Stimulated activated effector memory CD8-positive, alpha-beta T cell treated with anti-CD3 and anti-CD28 coated beads, Interleukin-12 subunit alpha, Interleukin-12 subunit beta, amount 100 ng/mL, for 72 hours (primary cell): ENCODE data around the gene ALX3.
"Not testable (repeated sequence)": the region's sequence is repeated elsewhere in the genome, so short reads cannot be mapped to it uniquely, and the experiment has no call there.

Experiments
- ATAC-seq: fragments of 150-1000 bp; cut with Tn5 transposase; 2 replicates; pipeline ENCODE4 v1.10.0; 2021
- DNase-seq, 2 donors: peaks; one replicate each; pipeline ENCODE4 v3.0.0; 2021 to 2022; ENCODE audit warnings: low spot score in 2 of 2
- H3K27ac Mint-ChIP-seq: one replicate; pipeline ENCODE4 v1.8.0; 2022; ENCODE audit warnings: mild to moderate bottlenecking, mixed read lengths
- H3K36me3 Mint-ChIP-seq: one replicate; pipeline ENCODE4 v1.8.0; 2022; ENCODE audit warnings: mild to moderate bottlenecking, mixed read lengths
- H3K4me1 Mint-ChIP-seq: one replicate; pipeline ENCODE4 v1.8.0; 2022; ENCODE audit warnings: mixed read lengths
- H3K4me3 Mint-ChIP-seq: one replicate; pipeline ENCODE4 v1.8.0; 2022; ENCODE audit warnings: mild to moderate bottlenecking, mixed read lengths
- H3K9me3 Mint-ChIP-seq: one replicate; pipeline ENCODE4 v1.8.0; 2022; ENCODE audit warnings: mixed read lengths

Gene ALX3

GRCh38 chr1:110082477-110082876, 12.0 kb upstream of the ALX3 start:
- H3K4me1 Mint-ChIP-seq = peaks cover 27% of the 10 kb centered on the region
- H3K36me3 Mint-ChIP-seq = no peaks in the 10 kb centered on the region
- no peak for ATAC-seq
- H3K4me3 Mint-ChIP-seq = no peak overlapping the region
- no peaks in the 10 kb centered on the region for H3K9me3 Mint-ChIP-seq
- no peak for DNase-seq
- H3K27ac Mint-ChIP-seq = no peak overlapping the region

- H3K27ac Mint-ChIP-seq = no peak overlapping the region
- no peaks in the 10 kb centered on the region for H3K36me3 Mint-ChIP-seq
- H3K9me3 Mint-ChIP-seq = no peaks in the 10 kb centered on the region
- no peak for ATAC-seq
- H3K4me1 Mint-ChIP-seq = peaks cover 18% of the 10 kb centered on the region
- no peak overlapping the region for H3K4me3 Mint-ChIP-seq
- DNase-seq = no peak
Observed at GRCh38 chr1:110081061-110081460, 10.6 kb upstream of the ALX3 start.

- H3K27ac Mint-ChIP-seq, DNase-seq, H3K36me3 Mint-ChIP-seq, ATAC-seq, H3K4me3 Mint-ChIP-seq, H3K9me3 Mint-ChIP-seq: not testable (repeated sequence)
- peaks cover 13% of the 10 kb centered on the region for H3K4me1 Mint-ChIP-seq
Observed at GRCh38 chr1:110079995-110080394, 9.5 kb upstream of the ALX3 start.

GRCh38 chr1:110076789-110077500, 6.5 kb upstream of the ALX3 start:
- Mint-ChIP-seq H3K27ac (no peak overlapping the region), H3K9me3 (no peaks in the 10 kb centered on the region), H3K36me3 (no peaks in the 10 kb centered on the region), H3K4me3 (no peak overlapping the region), H3K4me1 (no peaks in the 10 kb centered on the region)
- DNase-seq = no peak
- ATAC-seq = no peak

GRCh38 chr1:110074166-110074565, 3.7 kb upstream of the ALX3 start:
- Mint-ChIP-seq H3K4me1 (peaks cover 6% of the 10 kb centered on the region), H3K9me3 (no peaks in the 10 kb centered on the region), H3K27ac (no peak overlapping the region), H3K4me3 (no peak overlapping the region), H3K36me3 (no peaks in the 10 kb centered on the region)
- no peak for DNase-seq
- no peak for ATAC-seq

GRCh38 chr1:110070282-110070669, 196 bp downstream of the ALX3 start:
- H3K4me3 Mint-ChIP-seq = peak overlapping the region; percentile 65

GRCh38 chr1:110069404-110070281, 829 bp downstream of the ALX3 start:
- peak; percentile 24 for ATAC-seq
- DNase-seq = no peak
- no peak overlapping the region for H3K27ac Mint-ChIP-seq

More at GRCh38 chr1:110070282-110070669, 196 bp downstream of the ALX3 start:
- DNase-seq (no peak), ATAC-seq (no peak)
- Mint-ChIP-seq H3K4me1 (peaks cover 15% of the 10 kb centered on the region), H3K27ac (no peak overlapping the region), H3K9me3 (no peaks in the 10 kb centered on the region), H3K36me3 (no peaks in the 10 kb centered on the region)

GRCh38 chr1:110068646-110069403, 1.6 kb downstream of the ALX3 start:
- ATAC-seq = peak; percentile 33
- Mint-ChIP-seq H3K27ac (no peak overlapping the region), H3K4me3 (peak overlapping the region; percentile 65), H3K9me3 (no peaks in the 10 kb centered on the region), H3K4me1 (peaks cover 15% of the 10 kb centered on the region), H3K36me3 (no peaks in the 10 kb centered on the region)
- no peak for DNase-seq

More at GRCh38 chr1:110069404-110070281, 829 bp downstream of the ALX3 start:
- no peaks in the 10 kb centered on the region for H3K9me3 Mint-ChIP-seq
- peak overlapping the region; percentile 65 for H3K4me3 Mint-ChIP-seq
- peaks cover 15% of the 10 kb centered on the region for H3K4me1 Mint-ChIP-seq
- no peaks in the 10 kb centered on the region for H3K36me3 Mint-ChIP-seq

- H3K4me3 Mint-ChIP-seq = peak overlapping the region; percentile 65
- no peaks in the 10 kb centered on the region for H3K9me3 Mint-ChIP-seq
- no peak for ATAC-seq
- no peak for DNase-seq
- H3K36me3 Mint-ChIP-seq = no peaks in the 10 kb centered on the region
- peaks cover 15% of the 10 kb centered on the region for H3K4me1 Mint-ChIP-seq
- no peak overlapping the region for H3K27ac Mint-ChIP-seq
Observed at GRCh38 chr1:110067893-110068645, 2.4 kb downstream of the ALX3 start.

GRCh38 chr1:110067479-110067892, 3.0 kb downstream of the ALX3 start:
- no peaks in the 10 kb centered on the region for H3K36me3 Mint-ChIP-seq
- H3K27ac Mint-ChIP-seq = no peak overlapping the region
- ATAC-seq (no peak), DNase-seq (no peak)
- H3K9me3 Mint-ChIP-seq = no peaks in the 10 kb centered on the region
- H3K4me3 Mint-ChIP-seq = peak overlapping the region; percentile 65
- H3K4me1 Mint-ChIP-seq = peaks cover 15% of the 10 kb centered on the region

GRCh38 chr1:110065841-110066240, 4.6 kb downstream of the ALX3 start:
- H3K4me1 Mint-ChIP-seq = peaks cover 15% of the 10 kb centered on the region
- H3K4me3 Mint-ChIP-seq = no peak overlapping the region
- DNase-seq = no peak
- no peak overlapping the region for H3K27ac Mint-ChIP-seq
- no peaks in the 10 kb centered on the region for H3K9me3 Mint-ChIP-seq
- no peak for ATAC-seq
- H3K36me3 Mint-ChIP-seq = no peaks in the 10 kb centered on the region

GRCh38 chr1:110064576-110065337, 5.7 kb downstream of the ALX3 start:
- no peaks in the 10 kb centered on the region for H3K9me3 Mint-ChIP-seq
- no peak for ATAC-seq
- DNase-seq = no peak
- H3K27ac Mint-ChIP-seq = no peak overlapping the region
- H3K4me3 Mint-ChIP-seq = no peak overlapping the region
- peaks cover 16% of the 10 kb centered on the region for H3K4me1 Mint-ChIP-seq
- peaks cover 5% of the 10 kb centered on the region for H3K36me3 Mint-ChIP-seq

GRCh38 chr1:110063781-110064180, 6.7 kb downstream of the ALX3 start:
- no peak for ATAC-seq
- Mint-ChIP-seq H3K27ac (no peak overlapping the region), H3K36me3 (peaks cover 6% of the 10 kb centered on the region), H3K4me1 (peaks cover 14% of the 10 kb centered on the region), H3K4me3 (no peak overlapping the region), H3K9me3 (no peaks in the 10 kb centered on the region)
- DNase-seq = no peak

- no peak for DNase-seq
- peaks cover 7% of the 10 kb centered on the region for H3K4me1 Mint-ChIP-seq
- no peak for ATAC-seq
- peaks cover 8% of the 10 kb centered on the region for H3K36me3 Mint-ChIP-seq
- no peaks in the 10 kb centered on the region for H3K9me3 Mint-ChIP-seq
- H3K27ac Mint-ChIP-seq = no peak overlapping the region
- no peak overlapping the region for H3K4me3 Mint-ChIP-seq
Observed at GRCh38 chr1:110062612-110063011, 7.9 kb downstream of the ALX3 start.
